Lower leg skin (tissue), 3 donors: ENCODE measurements around the gene USP34.

Experiments used
- POLR2A ChIP-seq, 2 donors: fragments of 450-650 bp; IDR thresholded peaks; one replicate each; pipeline ENCODE4 v1.6.1; 2016 to 2017; ENCODE audit warnings: antibody characterized with exemption in 2 of 2, mild to moderate bottlenecking in 1 of 2, moderate library complexity in 1 of 2
- TF ChIP-seq, protein P1 (sequence below), 3 donors: fragments of 450-650 bp; IDR thresholded peaks; one replicate each; pipeline ENCODE4 v1.5.1; 2016; ENCODE audit warnings: antibody characterized with exemption in 3 of 3, mild to moderate bottlenecking in 3 of 3, moderate library complexity in 2 of 3

GRCh38 chr2:61438670-61439069 is 32.2 kb downstream of the USP34 start:
- TF ChIP-seq, protein P1, sequence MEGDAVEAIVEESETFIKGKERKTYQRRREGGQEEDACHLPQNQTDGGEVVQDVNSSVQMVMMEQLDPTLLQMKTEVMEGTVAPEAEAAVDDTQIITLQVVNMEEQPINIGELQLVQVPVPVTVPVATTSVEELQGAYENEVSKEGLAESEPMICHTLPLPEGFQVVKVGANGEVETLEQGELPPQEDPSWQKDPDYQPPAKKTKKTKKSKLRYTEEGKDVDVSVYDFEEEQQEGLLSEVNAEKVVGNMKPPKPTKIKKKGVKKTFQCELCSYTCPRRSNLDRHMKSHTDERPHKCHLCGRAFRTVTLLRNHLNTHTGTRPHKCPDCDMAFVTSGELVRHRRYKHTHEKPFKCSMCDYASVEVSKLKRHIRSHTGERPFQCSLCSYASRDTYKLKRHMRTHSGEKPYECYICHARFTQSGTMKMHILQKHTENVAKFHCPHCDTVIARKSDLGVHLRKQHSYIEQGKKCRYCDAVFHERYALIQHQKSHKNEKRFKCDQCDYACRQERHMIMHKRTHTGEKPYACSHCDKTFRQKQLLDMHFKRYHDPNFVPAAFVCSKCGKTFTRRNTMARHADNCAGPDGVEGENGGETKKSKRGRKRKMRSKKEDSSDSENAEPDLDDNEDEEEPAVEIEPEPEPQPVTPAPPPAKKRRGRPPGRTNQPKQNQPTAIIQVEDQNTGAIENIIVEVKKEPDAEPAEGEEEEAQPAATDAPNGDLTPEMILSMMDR (IDR thresholded peaks at IDR 0.05): no peak
- no peak for TF ChIP-seq POLR2A (IDR thresholded peaks at IDR 0.05)
